ENCODE results near the gene RAP1GDS1.
"Not testable (repeated sequence)": the region's sequence is repeated elsewhere in the genome, so short reads cannot be mapped to it uniquely, and the experiment has no call there.

Gene RAP1GDS1

GRCh38 chr4:98289375-98289774 lies 28.2 kb downstream of the RAP1GDS1 start:
- DNase-seq: no peak

GRCh38 chr4:98290511-98290910 lies 29.3 kb downstream of the RAP1GDS1 start:
- DNase-seq: no peak

GRCh38 chr4:98293104-98293887 lies 32.1 kb downstream of the RAP1GDS1 start:
- DNase-seq: no peak

GRCh38 chr4:98298022-98298421 lies 36.8 kb downstream of the RAP1GDS1 start:
- no peak for DNase-seq

GRCh38 chr4:98300706-98301105 lies 39.5 kb downstream of the RAP1GDS1 start:
- DNase-seq: no peak

GRCh38 chr4:98305576-98305975 lies 44.4 kb downstream of the RAP1GDS1 start:
- no peak for DNase-seq

- DNase-seq: no peak
Observed at GRCh38 chr4:98310867-98311266, 49.7 kb downstream of the RAP1GDS1 start.

GRCh38 chr4:98311656-98312055 lies 50.5 kb downstream of the RAP1GDS1 start:
- no peak for DNase-seq

GRCh38 chr4:98314791-98315565 lies 53.8 kb downstream of the RAP1GDS1 start:
- DNase-seq: no peak

- DNase-seq: no peak
Observed at GRCh38 chr4:98318521-98318920, 57.3 kb downstream of the RAP1GDS1 start.

GRCh38 chr4:98319021-98319420 lies 57.8 kb downstream of the RAP1GDS1 start:
- DNase-seq: no peak

- DNase-seq: no peak
Observed at GRCh38 chr4:98326168-98326567, 65.0 kb downstream of the RAP1GDS1 start.

GRCh38 chr4:98327694-98328093 lies 66.5 kb downstream of the RAP1GDS1 start:
- DNase-seq: no peak

GRCh38 chr4:98329879-98330640 lies 68.9 kb downstream of the RAP1GDS1 start:
- not testable (repeated sequence) for DNase-seq

GRCh38 chr4:98332017-98332416 lies 70.8 kb downstream of the RAP1GDS1 start:
- no peak for DNase-seq

GRCh38 chr4:98334461-98334860 lies 73.3 kb downstream of the RAP1GDS1 start:
- no peak for DNase-seq

- DNase-seq: no peak
Observed at GRCh38 chr4:98338761-98339438, 77.7 kb downstream of the RAP1GDS1 start.

GRCh38 chr4:98341309-98341708 lies 80.1 kb downstream of the RAP1GDS1 start:
- no peak for DNase-seq

- no peak for DNase-seq
Observed at GRCh38 chr4:98343626-98344025, 82.4 kb downstream of the RAP1GDS1 start.

GRCh38 chr4:98345838-98346237 lies 84.7 kb downstream of the RAP1GDS1 start:
- no peak for DNase-seq

GRCh38 chr4:98352396-98352795 lies 91.2 kb downstream of the RAP1GDS1 start:
- no peak for DNase-seq

GRCh38 chr4:98352940-98353339 lies 91.8 kb downstream of the RAP1GDS1 start:
- DNase-seq: no peak

Measured in effector CD8-positive, alpha-beta T cell (primary cell).